Measurements from ENCODE around the gene RPUSD1. TPM values are rescaled to one million over a fixed set of nuclear protein-coding genes. Genes with fewer than 3 reads are reported as not detected.

Gene RPUSD1
- total and polyA plus RNA-seq, 2 donors (not counting 1 experiment from before 2014, with no cell fraction given) = 34.7 to 46.1 TPM

DNA sequence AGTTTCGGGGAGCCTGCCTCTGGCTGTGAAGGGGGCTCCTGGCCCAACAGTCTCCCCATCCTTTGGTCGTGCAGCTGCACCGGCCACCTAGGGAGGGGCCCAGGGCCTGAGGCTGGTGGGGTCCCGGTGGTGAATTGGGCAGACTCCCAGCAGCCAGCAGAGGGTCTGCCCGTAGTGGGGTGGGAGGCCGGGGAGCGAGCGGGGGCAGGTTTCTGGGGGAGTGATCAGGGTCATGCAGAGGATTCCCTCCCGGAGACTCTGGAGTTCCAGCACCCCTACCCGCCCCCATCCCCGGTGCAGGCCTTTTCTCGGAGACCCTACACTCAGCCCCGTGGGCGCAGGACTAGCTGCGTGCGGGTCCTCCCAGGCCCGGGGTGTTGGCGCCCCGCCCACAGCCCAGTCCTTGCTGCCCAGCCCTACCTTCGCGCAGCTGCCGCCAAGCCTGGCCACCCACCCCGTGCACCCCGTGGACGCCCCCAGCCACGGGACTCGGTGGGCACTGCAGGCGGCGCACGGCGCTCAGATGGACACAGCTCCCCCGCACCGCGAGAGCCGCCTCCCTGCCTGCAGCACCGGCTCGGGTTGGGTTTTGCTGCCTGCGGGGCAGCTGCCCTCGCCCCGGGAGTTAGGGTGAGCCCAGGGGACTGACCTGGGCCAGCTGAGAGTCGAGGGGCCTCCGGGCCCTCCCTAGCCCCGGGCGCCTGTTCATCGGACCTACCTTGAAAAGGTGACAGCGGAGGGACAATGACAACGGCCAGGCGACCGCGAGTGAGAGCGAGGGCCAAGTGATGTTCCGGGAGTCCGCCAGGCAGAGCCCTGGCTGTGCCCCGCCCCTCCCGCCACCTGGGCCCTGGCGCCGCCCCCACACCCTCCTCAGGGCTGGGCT, 12.0 kb upstream of the RPUSD1 start, which contains the start of gene GNG13:
GNG13 (minus strand) TSS at position 787 of the 886 bp plus-strand sequence. CDS start 1,657 bp downstream, outside the sequence.
- Mint-ChIP-seq H3K4me1 (no peaks in the 10 kb centered on the region), H3K27ac (no peak within 1 kb of the TSS), H3K9me3 (ENCODE audit: insufficient read depth) (no peaks in the 10 kb centered on the region), H3K4me3 (no peak within 1 kb of the TSS), H3K27me3 (peaks cover 4% of the 10 kb centered on the region)
- Histone ChIP-seq H3K27me3 (replicated peaks in 1 of 4; ENCODE audit: control extremely low read depth in 1 of 4, control insufficient read depth in 3 of 4, insufficient read depth in 4 of 4, low read length in 3 of 4) (peaks cover 0 to 46% (median 6%) of the 10 kb centered on the region in 4 experiments), H2AFZ (ENCODE audit: insufficient read depth, low read depth, low read length, poor library complexity, severe bottlenecking) (no peak within 1 kb of the TSS), H3K4me2 (replicated peaks; ENCODE audit: low read depth, low read length, poor library complexity, severe bottlenecking) (peak within 1 kb of the TSS; percentile 38), H3K36me3 (replicated peaks in 1 of 2; ENCODE audit: control extremely low read depth in 1 of 2, control insufficient read depth in 1 of 2, extremely low read depth in 1 of 2, insufficient read depth in 2 of 2, low read length in 1 of 2) (no peaks in the 10 kb centered on the region), H4K20me1 (ENCODE audit: control insufficient read depth, insufficient read depth, low read length, poor library complexity, severe bottlenecking) (no peaks in the 10 kb centered on the region), H3K27ac (ENCODE audit: low read length in 2 of 2) (no peak within 1 kb of the TSS), H3K9ac (ENCODE audit: low read length) (no peak within 1 kb of the TSS), H3K9me3 (ENCODE audit: control extremely low read depth in 1 of 3, control insufficient read depth in 2 of 3, insufficient read depth in 1 of 3, low read length in 2 of 3) (peaks cover 0 to 10% (median 0%) of the 10 kb centered on the region in 3 donors), H3K4me1 (ENCODE audit: control insufficient read depth in 2 of 2, insufficient read depth in 2 of 2, low read length in 2 of 2) (peaks cover 4 to 10% of the 10 kb centered on the region in 2 donors), H3K4me3 (ENCODE audit: control extremely low read depth in 1 of 5, extremely low read depth in 1 of 5, insufficient read depth in 1 of 5, low read depth in 2 of 5, low read length in 4 of 5) (no peak within 1 kb of the TSS), H3K79me2 (ENCODE audit: control insufficient read depth, insufficient read depth, low read length) (no peaks in the 10 kb centered on the region)
- ChIA-PET CTCF (no interaction called here), POLR2A (no interaction called here)
- intact Hi-C loops (cut with micrococcal nuclease) = no loop called here
- ATAC-seq (ENCODE audit: low read depth) (no peak), DNase-seq (no peak)
- TF ChIP-seq, protein P1, sequence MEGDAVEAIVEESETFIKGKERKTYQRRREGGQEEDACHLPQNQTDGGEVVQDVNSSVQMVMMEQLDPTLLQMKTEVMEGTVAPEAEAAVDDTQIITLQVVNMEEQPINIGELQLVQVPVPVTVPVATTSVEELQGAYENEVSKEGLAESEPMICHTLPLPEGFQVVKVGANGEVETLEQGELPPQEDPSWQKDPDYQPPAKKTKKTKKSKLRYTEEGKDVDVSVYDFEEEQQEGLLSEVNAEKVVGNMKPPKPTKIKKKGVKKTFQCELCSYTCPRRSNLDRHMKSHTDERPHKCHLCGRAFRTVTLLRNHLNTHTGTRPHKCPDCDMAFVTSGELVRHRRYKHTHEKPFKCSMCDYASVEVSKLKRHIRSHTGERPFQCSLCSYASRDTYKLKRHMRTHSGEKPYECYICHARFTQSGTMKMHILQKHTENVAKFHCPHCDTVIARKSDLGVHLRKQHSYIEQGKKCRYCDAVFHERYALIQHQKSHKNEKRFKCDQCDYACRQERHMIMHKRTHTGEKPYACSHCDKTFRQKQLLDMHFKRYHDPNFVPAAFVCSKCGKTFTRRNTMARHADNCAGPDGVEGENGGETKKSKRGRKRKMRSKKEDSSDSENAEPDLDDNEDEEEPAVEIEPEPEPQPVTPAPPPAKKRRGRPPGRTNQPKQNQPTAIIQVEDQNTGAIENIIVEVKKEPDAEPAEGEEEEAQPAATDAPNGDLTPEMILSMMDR (IDR thresholded peaks at IDR 0.05) = no peak
- no peak for TF ChIP-seq EZH2 (IDR thresholded peaks at IDR 0.05; ENCODE audit: borderline replicate concordance, insufficient read depth, low read depth, low read length, poor library complexity, severe bottlenecking)
- WGBS (ENCODE audit: insufficient coverage) = 7% methylated on average over 53 of the region's 57 CpGs
